Mesothelial cell of epicardium (in vitro differentiated cells): ENCODE data around the gene FGR. TPM values are rescaled to one million over a fixed set of nuclear protein-coding genes. Genes with fewer than 3 reads are reported as not detected.

ENCODE experiments used
- DNase-seq, 2 experiments: peaks; one replicate each; pipeline ENCODE4 v3.0.0; 2021; ENCODE audit warnings: low spot score in 2 of 2; ENCODE audit not compliant: unreplicated experiment in 2 of 2
- H3K27ac Mint-ChIP-seq: 2 replicates; pipeline ENCODE4 v1.8.0; 2021; ENCODE audit warnings: mixed read lengths
- H3K27me3 Mint-ChIP-seq: 2 replicates; pipeline ENCODE4 v1.8.0; 2021; ENCODE audit warnings: low read depth, mixed read lengths
- H3K36me3 Mint-ChIP-seq: 2 replicates; pipeline ENCODE4 v1.8.0; 2021; ENCODE audit warnings: mixed read lengths
- H3K4me1 Mint-ChIP-seq: 2 replicates; pipeline ENCODE4 v1.8.0; 2021; ENCODE audit warnings: mixed read lengths
- H3K4me3 Mint-ChIP-seq: 2 replicates; pipeline ENCODE4 v1.8.0; 2021; ENCODE audit warnings: mild to moderate bottlenecking, moderate library complexity, mixed read lengths
- H3K9me3 Mint-ChIP-seq: 2 replicates; pipeline ENCODE4 v1.8.0; 2021; ENCODE audit warnings: mixed read lengths
- total RNA-seq: library from RNA; stranded (reverse); gene quantifications from 3 replicates; pipeline ENCODE4 v1.2.1, GENCODE V29; 2021
- TF ChIP-seq, protein P1 (sequence below): fragments of 200-600 bp; sonication (generic); IDR thresholded peaks from one replicate; pipeline ENCODE4 v1.5.0; 2021; ENCODE audit warnings: antibody characterized with exemption; ENCODE audit not compliant: unreplicated experiment

The FGR gene
- total RNA-seq, 1 donor from 2014 or later, result 0.11 TPM

DNA sequence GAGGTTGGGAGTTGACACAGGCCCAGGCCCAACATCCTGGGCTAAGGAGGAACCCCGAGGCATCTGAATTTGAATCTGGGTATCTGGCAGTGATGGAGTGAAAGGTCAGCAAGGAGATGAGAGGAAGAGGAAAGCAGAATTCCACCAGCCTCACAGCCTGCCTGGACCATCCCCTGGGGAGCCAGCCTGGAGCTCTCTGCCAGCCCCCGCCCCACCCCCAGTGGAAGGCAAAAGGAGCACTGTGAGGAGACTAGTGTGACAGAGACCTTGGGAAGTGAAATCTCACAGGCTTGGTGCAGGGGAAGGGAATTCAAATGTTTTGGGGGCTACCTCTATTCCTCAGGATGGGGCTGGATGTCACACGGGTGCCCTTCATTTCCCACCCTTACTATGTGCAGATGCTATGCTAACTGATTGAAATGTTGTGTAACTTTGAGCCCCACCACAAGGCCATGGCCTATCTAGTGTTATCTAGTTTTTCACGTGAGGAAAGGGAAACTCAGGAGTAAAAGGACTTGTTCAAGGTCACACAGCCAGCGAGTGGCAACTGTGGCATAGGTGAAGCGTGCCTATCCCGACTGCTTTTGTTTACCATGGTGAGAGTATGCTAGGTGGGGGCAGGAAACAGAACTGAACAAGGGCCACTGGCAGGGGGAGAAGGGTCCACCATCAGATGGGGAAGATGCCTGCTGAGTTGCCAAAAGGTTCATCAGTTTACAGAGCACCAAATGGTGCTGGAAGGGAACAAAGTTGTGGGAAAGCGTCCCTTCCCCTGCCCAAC is 60.8 kb downstream of the FGR start:
- Mint-ChIP-seq H3K36me3 (no peaks in the 10 kb centered on the region), H3K27me3 (no peaks in the 10 kb centered on the region), H3K9me3 (no peaks in the 10 kb centered on the region), H3K4me3 (peak overlapping the region; percentile 38), H3K4me1 (peaks cover 57% of the 10 kb centered on the region), H3K27ac (peak overlapping the region; percentile 95)
- TF ChIP-seq, protein P1, sequence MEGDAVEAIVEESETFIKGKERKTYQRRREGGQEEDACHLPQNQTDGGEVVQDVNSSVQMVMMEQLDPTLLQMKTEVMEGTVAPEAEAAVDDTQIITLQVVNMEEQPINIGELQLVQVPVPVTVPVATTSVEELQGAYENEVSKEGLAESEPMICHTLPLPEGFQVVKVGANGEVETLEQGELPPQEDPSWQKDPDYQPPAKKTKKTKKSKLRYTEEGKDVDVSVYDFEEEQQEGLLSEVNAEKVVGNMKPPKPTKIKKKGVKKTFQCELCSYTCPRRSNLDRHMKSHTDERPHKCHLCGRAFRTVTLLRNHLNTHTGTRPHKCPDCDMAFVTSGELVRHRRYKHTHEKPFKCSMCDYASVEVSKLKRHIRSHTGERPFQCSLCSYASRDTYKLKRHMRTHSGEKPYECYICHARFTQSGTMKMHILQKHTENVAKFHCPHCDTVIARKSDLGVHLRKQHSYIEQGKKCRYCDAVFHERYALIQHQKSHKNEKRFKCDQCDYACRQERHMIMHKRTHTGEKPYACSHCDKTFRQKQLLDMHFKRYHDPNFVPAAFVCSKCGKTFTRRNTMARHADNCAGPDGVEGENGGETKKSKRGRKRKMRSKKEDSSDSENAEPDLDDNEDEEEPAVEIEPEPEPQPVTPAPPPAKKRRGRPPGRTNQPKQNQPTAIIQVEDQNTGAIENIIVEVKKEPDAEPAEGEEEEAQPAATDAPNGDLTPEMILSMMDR, result no peak
- DNase-seq, result no peak

DNA sequence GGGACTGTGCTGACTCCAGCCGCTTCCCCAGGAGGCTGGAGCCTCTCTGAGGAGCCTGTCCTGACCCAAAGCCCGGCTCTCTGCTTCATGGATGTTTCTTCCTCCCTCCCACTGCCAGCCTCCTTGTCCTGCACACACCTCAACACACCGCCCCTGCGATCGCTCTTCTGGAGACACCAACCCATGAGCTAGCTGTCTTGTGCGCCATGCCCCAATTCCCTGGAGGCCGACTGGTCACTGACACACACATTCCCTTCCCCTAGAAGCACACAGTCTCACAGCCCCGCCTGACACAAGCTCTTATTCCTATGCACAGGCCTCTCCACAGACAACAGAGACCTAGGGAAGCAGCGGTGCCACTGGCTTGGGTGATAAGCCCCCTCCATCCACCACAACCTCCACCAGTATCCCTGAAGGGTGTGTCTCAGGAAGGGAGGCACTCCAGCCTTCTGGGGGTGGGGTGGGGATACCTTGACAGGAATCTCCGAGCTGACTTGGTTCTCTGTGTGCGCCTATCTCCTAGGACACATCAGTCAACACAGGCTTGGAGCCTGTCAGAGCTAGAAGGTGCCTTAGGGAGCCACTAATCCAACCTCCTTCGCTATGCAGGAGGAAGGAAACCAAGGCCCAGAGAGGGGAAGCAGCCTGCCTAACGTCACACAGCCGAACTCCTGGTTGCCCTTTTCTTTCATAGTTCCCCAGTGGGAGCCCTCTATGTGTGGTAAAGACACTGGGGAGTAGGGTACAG is 62.1 kb downstream of the FGR start:
- Mint-ChIP-seq H3K4me1 (peaks cover 64% of the 10 kb centered on the region), H3K27ac (peak overlapping the region; percentile 95), H3K27me3 (no peaks in the 10 kb centered on the region), H3K4me3 (peak overlapping the region; percentile 16), H3K9me3 (no peaks in the 10 kb centered on the region), H3K36me3 (no peaks in the 10 kb centered on the region)
- TF ChIP-seq, protein P1, result no peak
- no peak for DNase-seq

DNA sequence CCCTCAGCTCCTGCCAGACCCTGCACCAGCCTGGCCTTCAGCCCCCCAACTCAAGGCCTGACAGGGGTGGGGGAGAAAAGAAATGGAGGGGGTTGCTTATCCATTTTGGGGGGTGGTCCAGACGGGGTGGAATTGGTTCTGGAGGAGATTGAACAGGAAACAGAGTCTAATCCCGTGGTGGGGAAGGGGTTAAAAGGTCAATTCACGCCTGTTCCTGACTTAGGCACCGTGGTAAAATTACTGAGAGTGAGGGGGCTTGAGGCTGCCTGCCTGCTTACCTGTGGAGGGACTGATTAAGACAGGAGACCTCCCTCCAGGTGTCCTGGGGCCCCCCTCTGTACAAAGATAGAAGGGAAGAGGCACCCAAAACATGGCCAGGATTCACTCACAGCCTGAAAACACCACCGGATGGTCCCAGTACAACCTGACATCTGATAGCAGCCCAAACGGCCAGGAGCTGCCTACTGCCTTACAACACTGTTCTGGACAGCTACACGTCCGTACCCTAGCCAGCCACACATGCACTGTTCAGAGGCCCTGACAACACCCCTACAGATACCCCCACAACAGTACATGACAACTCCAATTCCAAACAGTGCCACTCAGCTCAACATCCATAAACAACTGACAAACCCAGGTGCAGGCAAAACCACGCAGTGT is 62.8 kb downstream of the FGR start:
- Mint-ChIP-seq H3K36me3 (no peaks in the 10 kb centered on the region), H3K4me3 (peak overlapping the region; percentile 16), H3K9me3 (no peaks in the 10 kb centered on the region), H3K27ac (peak overlapping the region; percentile 95), H3K4me1 (peaks cover 72% of the 10 kb centered on the region), H3K27me3 (no peaks in the 10 kb centered on the region)
- TF ChIP-seq, protein P1, result no peak
- no peak for DNase-seq

DNA sequence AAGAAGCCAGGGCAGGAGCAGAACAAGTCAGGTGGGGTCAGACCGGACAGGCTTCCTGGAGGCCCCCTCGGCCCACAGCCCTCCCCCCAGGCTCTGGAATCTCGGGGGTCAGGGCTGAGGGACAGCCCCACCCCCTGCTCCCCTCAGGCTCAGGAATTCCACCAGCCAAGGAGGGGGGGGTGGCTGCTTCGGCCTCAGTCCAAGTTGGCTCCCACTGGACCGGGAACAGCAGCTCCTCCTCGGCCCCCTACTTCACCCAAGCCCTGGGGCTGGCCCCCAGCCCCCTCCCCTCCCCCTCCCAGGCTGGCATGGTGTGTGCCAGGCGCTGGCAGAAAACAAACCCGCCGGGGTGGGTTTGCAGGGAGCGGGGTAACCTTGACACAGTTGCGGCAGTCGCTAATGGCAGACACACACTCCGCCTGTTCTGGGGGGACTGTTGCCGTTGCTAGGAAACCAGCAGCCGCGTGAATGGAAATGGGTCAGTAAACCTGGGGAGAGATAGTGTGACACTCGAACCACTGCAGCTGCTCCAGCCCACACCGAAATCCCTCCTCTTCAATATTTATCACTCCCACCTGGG is 63.5 kb downstream of the FGR start:
- H3K4me1 Mint-ChIP-seq, result peaks cover 75% of the 10 kb centered on the region
- DNase-seq, result no peak

DNA sequence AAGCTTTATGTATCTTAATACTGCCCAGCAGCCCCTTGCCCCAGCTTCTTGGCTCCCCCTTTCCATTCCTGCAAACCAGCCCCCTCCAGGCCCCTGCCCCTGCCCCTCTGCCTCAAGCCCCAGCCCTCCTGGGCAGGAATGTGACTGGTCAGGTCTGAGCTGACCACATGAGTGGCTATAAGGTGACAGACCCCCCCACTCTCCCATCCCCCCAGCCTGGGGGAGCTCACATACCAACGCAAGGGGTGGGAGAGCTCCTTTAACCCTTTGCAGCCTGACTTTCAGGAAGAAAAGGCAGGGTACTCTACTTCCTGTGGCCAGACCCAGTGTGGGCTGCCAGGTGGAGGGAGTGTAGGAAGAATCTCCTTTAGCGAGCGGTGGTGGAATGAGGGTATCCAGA is 64.2 kb downstream of the FGR start:
- Mint-ChIP-seq H3K27me3 (no peaks in the 10 kb centered on the region), H3K4me3 (peak overlapping the region; percentile 52), H3K36me3 (no peaks in the 10 kb centered on the region), H3K9me3 (no peaks in the 10 kb centered on the region), H3K27ac (peak overlapping the region; percentile 90), H3K4me1 (peaks cover 82% of the 10 kb centered on the region)
- TF ChIP-seq, protein P1, result no peak
- no peak for DNase-seq

More for the DNA sequence above, 63.5 kb downstream of the FGR start:
- TF ChIP-seq, protein P1, result no peak
- H3K36me3 Mint-ChIP-seq, result no peaks in the 10 kb centered on the region
- no peaks in the 10 kb centered on the region for H3K27me3 Mint-ChIP-seq
- peak overlapping the region; percentile 10 for H3K4me3 Mint-ChIP-seq
- H3K9me3 Mint-ChIP-seq, result no peaks in the 10 kb centered on the region
- peak overlapping the region; percentile 95 for H3K27ac Mint-ChIP-seq
